ENCODE results near the gene MX2.

MX2 gene

DNA sequence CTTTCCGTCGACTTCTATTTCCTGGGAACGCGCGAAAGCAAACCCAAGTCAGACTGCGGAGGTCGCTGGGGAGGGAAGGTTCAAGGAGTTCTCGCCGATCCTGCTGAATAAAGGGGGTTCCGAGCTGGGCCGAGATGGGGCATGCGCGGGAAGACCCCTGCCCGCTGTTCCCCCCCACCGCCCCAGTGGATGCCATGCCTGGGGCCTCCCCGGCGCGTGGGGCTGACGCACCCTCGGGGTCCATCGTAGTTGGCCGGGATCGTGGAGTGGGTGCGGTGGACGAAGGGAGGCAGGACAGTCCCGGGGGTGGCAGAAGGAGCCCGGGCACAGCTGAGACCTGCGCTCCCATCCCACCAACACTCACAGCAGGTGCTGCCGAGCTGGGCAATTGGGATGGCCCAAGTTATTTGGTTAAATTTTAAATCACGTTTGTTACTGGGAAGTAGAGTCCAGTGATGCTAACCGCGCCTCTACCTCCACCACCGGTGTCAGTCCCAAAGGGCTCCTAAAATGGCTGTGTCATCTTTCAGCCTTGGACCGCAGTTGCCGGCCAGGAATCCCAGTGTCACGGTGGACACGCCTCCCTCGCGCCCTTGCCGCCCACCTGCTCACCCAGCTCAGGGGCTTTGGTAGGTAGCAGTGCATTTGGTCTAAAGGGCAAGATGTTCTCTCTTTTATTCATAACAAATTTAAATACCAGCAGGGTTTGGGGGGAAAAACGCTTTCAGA, 65.0 kb downstream of the MX2 start:
- H3K27me3 ChIP-seq (ENCODE audit: control insufficient read depth in 2 of 2, insufficient read depth in 2 of 2, low read length in 2 of 2) = no peaks in the 10 kb centered on the region
- no peaks in the 10 kb centered on the region for H3K9me3 ChIP-seq (ENCODE audit: control insufficient read depth in 2 of 2, low read length in 2 of 2)
- H3K27ac ChIP-seq (ENCODE audit: low read depth in 2 of 2, low read length in 2 of 2) = peak overlapping the region in 1 of 2 donors; percentile 22

DNA sequence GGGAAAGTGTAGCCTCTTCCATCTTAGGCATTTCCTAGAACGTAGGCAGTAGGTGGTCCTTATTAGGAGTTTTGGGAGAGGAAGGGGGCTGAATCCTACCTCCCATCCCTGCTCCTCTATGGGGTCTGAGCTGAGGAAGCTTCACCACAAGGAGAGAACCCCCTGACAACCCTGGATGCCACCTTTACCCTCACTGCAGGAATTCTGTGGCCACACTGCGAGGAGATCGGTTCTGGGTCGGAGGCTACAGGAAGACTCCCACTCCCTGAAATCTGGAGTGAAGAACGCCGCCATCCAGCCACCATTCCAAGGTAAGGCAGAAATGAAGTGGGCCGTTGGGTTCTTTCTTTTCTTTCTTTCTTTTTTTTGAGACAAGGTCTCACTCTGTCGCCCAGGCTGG, 65.7 kb downstream of the MX2 start:
- peaks cover 12 to 15% of the 10 kb centered on the region in 2 donors for H3K4me1 ChIP-seq (ENCODE audit: control insufficient read depth in 2 of 2, insufficient read depth in 2 of 2, low read length in 2 of 2)
- no peak overlapping the region for H3K27ac ChIP-seq (ENCODE audit: low read depth in 2 of 2, low read length in 2 of 2)
- H3K9ac ChIP-seq (ENCODE audit: low read depth in 1 of 2, low read length in 2 of 2) = no peak overlapping the region
- H3K9me3 ChIP-seq (ENCODE audit: control insufficient read depth in 2 of 2, low read length in 2 of 2) = no peaks in the 10 kb centered on the region
- H3K4me3 ChIP-seq (ENCODE audit: low read length in 2 of 2) = peak overlapping the region in 1 of 2 donors; percentile 87
- no peaks in the 10 kb centered on the region for H3K27me3 ChIP-seq (ENCODE audit: control insufficient read depth in 2 of 2, insufficient read depth in 2 of 2, low read length in 2 of 2)
- H3K36me3 ChIP-seq (ENCODE audit: control insufficient read depth in 2 of 2, insufficient read depth in 2 of 2, low read length in 2 of 2) = peaks cover 2 to 6% of the 10 kb centered on the region in 2 donors

More for the DNA sequence above, 65.0 kb downstream of the MX2 start:
- peaks cover 5 to 8% of the 10 kb centered on the region in 2 donors for H3K4me1 ChIP-seq (ENCODE audit: control insufficient read depth in 2 of 2, insufficient read depth in 2 of 2, low read length in 2 of 2)
- peaks cover 2 to 3% of the 10 kb centered on the region in 2 donors for H3K36me3 ChIP-seq (ENCODE audit: control insufficient read depth in 2 of 2, insufficient read depth in 2 of 2, low read length in 2 of 2)
- H3K9ac ChIP-seq (ENCODE audit: low read depth in 1 of 2, low read length in 2 of 2) = peak overlapping the region in 1 of 2 donors; percentile 80
- H3K4me3 ChIP-seq (ENCODE audit: low read length in 2 of 2) = peak overlapping the region; percentile 80 to 87

DNA sequence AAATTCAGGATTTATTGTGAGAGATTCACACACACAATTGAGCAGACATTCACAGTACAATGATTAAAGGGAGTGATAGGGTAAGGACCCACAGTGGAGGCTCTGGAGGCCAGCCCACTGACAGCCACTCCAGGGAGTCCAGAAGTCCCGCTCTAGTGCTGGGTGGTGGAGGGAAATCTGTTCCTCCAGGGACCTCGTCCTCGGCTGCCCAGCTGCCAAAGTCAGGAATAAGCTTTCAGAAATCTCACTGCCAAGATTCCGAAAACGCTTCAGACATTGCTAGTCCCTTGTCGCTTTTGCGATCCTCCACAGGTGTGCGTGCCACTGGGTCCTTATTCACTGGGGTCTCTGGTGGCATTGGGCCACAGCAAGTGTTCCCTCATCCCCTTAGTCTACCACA, 66.5 kb downstream of the MX2 start:
- H3K27ac ChIP-seq (ENCODE audit: low read depth in 2 of 2, low read length in 2 of 2) = no peak overlapping the region
- no peak overlapping the region for H3K4me3 ChIP-seq (ENCODE audit: low read length in 2 of 2)
- peaks cover 18 to 21% of the 10 kb centered on the region in 2 donors for H3K4me1 ChIP-seq (ENCODE audit: control insufficient read depth in 2 of 2, insufficient read depth in 2 of 2, low read length in 2 of 2)
- no peaks in the 10 kb centered on the region for H3K27me3 ChIP-seq (ENCODE audit: control insufficient read depth in 2 of 2, insufficient read depth in 2 of 2, low read length in 2 of 2)
- H3K9me3 ChIP-seq (ENCODE audit: control insufficient read depth in 2 of 2, low read length in 2 of 2) = no peaks in the 10 kb centered on the region
- H3K9ac ChIP-seq (ENCODE audit: low read depth in 1 of 2, low read length in 2 of 2) = no peak overlapping the region
- H3K36me3 ChIP-seq (ENCODE audit: control insufficient read depth in 2 of 2, insufficient read depth in 2 of 2, low read length in 2 of 2) = peaks cover 2 to 11% of the 10 kb centered on the region in 2 donors

DNA sequence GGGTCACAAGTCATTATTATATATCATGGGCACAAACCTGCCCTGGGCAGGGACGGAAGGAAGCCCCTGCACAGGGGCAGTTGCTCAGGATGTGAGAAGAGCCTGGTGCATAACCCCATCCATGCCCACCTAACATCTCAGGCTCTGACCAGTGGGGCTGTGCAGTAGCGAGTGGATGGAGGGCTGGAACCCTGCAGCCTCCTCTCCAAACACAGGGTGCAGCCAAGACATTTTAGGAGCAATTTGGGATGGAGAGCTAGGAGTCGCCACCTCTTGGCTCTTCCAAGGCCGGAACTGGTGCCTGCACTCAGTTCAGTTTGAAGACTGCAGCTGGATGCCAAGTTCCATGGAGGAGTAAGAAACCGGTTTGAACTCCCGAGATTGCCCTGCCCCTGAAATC, 67.0 kb downstream of the MX2 start:
- peaks cover 2 to 11% of the 10 kb centered on the region in 2 donors for H3K36me3 ChIP-seq (ENCODE audit: control insufficient read depth in 2 of 2, insufficient read depth in 2 of 2, low read length in 2 of 2)
- no peak overlapping the region for H3K9ac ChIP-seq (ENCODE audit: low read depth in 1 of 2, low read length in 2 of 2)
- no peaks in the 10 kb centered on the region for H3K27me3 ChIP-seq (ENCODE audit: control insufficient read depth in 2 of 2, insufficient read depth in 2 of 2, low read length in 2 of 2)
- no peak overlapping the region for H3K27ac ChIP-seq (ENCODE audit: low read depth in 2 of 2, low read length in 2 of 2)
- no peak overlapping the region for H3K4me3 ChIP-seq (ENCODE audit: low read length in 2 of 2)
- no peaks in the 10 kb centered on the region for H3K9me3 ChIP-seq (ENCODE audit: control insufficient read depth in 2 of 2, low read length in 2 of 2)
- peaks cover 20 to 27% of the 10 kb centered on the region in 2 donors for H3K4me1 ChIP-seq (ENCODE audit: control insufficient read depth in 2 of 2, insufficient read depth in 2 of 2, low read length in 2 of 2)

DNA sequence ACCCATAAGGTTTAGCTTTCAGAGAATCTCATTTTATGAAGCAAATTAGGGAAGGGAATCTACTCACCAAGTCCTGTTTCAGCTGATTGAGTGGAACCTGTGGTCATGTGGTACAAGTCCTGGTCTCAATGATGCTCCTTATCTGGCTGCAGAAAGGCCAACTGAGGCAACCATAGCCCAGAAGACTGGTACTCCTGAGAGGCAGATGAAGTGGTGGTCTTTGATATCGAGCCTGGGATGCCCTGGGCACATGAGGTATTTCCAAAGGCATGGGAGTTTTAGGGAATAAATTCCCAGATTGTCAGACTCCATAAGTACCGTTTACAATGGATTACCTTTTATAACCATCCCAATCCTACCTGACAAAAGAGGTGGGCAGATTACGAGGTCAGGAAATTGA, 67.5 kb downstream of the MX2 start:
- Histone ChIP-seq H3K27ac (ENCODE audit: low read depth in 2 of 2, low read length in 2 of 2) (no peak overlapping the region), H3K9ac (ENCODE audit: low read depth in 1 of 2, low read length in 2 of 2) (no peak overlapping the region)

DNA sequence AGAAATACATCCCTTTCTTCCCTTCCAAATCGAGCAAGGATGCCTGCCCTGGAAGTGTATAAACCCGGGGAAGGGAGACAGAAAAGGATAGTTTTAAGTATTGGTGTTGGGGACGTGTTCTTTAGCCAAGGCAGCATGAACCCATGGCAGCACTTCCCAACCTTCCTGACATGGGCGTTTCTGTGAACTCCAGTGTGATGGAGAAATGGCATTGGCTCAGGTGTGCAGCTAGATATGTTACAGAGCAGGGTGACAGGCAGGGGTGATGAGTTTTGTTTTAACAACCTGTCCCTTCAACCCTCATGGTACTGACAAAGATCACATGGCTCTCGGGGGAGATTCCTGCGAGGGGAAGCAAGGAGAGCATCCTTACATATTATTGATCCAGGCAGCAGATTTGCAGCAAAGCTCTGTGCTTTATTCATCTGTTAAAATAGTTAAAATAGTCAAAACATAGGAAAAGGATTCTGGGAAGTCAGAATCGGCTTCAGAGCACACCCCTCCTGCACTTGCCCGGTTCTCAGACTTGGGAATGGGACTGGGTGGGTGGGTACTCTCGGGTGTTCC, 68.2 kb downstream of the MX2 start:
- H3K27me3 ChIP-seq (ENCODE audit: control insufficient read depth in 2 of 2, insufficient read depth in 2 of 2, low read length in 2 of 2) = no peaks in the 10 kb centered on the region
- H3K4me3 ChIP-seq (ENCODE audit: low read length in 2 of 2) = no peak overlapping the region
- peaks cover 24 to 30% of the 10 kb centered on the region in 2 donors for H3K4me1 ChIP-seq (ENCODE audit: control insufficient read depth in 2 of 2, insufficient read depth in 2 of 2, low read length in 2 of 2)
- H3K27ac ChIP-seq (ENCODE audit: low read depth in 2 of 2, low read length in 2 of 2) = no peak overlapping the region
- no peak overlapping the region for H3K9ac ChIP-seq (ENCODE audit: low read depth in 1 of 2, low read length in 2 of 2)
- H3K9me3 ChIP-seq (ENCODE audit: control insufficient read depth in 2 of 2, low read length in 2 of 2) = no peaks in the 10 kb centered on the region
- H3K36me3 ChIP-seq (ENCODE audit: control insufficient read depth in 2 of 2, insufficient read depth in 2 of 2, low read length in 2 of 2) = peaks cover 8 to 14% of the 10 kb centered on the region in 2 donors

More for the DNA sequence above, 67.5 kb downstream of the MX2 start:
- Histone ChIP-seq H3K27me3 (ENCODE audit: control insufficient read depth in 2 of 2, insufficient read depth in 2 of 2, low read length in 2 of 2) (no peaks in the 10 kb centered on the region), H3K4me3 (ENCODE audit: low read length in 2 of 2) (no peak overlapping the region), H3K4me1 (ENCODE audit: control insufficient read depth in 2 of 2, insufficient read depth in 2 of 2, low read length in 2 of 2) (peaks cover 24 to 30% of the 10 kb centered on the region in 2 donors), H3K9me3 (ENCODE audit: control insufficient read depth in 2 of 2, low read length in 2 of 2) (no peaks in the 10 kb centered on the region), H3K36me3 (ENCODE audit: control insufficient read depth in 2 of 2, insufficient read depth in 2 of 2, low read length in 2 of 2) (peaks cover 3 to 13% of the 10 kb centered on the region in 2 donors)

DNA sequence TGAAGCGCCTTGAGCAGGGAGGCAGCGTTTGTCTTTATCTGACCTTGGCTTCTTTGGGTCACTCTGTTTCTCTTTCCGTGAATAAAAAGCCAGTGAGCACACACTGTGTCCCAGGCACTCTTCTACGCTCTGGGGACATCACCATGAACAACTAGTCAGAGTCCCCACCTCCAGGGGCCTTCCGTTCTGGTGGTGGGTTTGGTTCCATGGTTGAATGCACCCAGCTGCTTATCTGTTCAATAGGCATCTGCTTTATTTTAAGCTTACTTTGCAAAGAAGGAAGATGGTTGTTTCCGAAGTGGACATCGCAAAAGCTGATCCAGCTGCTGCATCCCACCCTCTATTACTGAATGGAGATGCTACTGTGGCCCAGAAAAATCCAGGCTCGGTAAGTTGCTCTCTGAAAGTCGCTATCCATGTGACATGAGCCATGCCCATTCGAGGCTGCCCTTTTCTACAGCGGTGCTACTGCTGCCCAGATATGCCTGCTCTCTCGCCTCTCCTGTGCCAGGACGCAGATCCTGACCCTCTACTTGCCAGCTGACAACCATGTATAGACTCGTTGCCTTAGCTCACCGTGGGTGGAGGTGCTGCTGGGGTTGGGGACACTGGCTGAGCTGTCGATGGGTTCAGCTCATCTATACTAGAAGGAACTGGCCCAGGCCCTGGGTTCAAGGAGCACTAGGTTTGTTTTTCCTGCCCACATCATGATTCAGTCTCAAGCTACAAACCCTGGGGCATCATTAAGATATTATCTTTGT, 70.1 kb downstream of the MX2 start:
- peak overlapping the region in 1 of 2 donors; percentile 52 for H3K4me3 ChIP-seq (ENCODE audit: low read length in 2 of 2)
- peak overlapping the region; percentile 81 to 84 for H3K27ac ChIP-seq (ENCODE audit: low read depth in 2 of 2, low read length in 2 of 2)
- H3K36me3 ChIP-seq (ENCODE audit: control insufficient read depth in 2 of 2, insufficient read depth in 2 of 2, low read length in 2 of 2) = peaks cover 20 to 33% of the 10 kb centered on the region in 2 donors
- H3K9ac ChIP-seq (ENCODE audit: low read depth in 1 of 2, low read length in 2 of 2) = peak overlapping the region in 1 of 2 donors; percentile 13
- H3K27me3 ChIP-seq (ENCODE audit: control insufficient read depth in 2 of 2, insufficient read depth in 2 of 2, low read length in 2 of 2) = no peaks in the 10 kb centered on the region
- H3K9me3 ChIP-seq (ENCODE audit: control insufficient read depth in 2 of 2, low read length in 2 of 2) = no peaks in the 10 kb centered on the region
- H3K4me1 ChIP-seq (ENCODE audit: control insufficient read depth in 2 of 2, insufficient read depth in 2 of 2, low read length in 2 of 2) = peaks cover 21 to 23% of the 10 kb centered on the region in 2 donors

DNA sequence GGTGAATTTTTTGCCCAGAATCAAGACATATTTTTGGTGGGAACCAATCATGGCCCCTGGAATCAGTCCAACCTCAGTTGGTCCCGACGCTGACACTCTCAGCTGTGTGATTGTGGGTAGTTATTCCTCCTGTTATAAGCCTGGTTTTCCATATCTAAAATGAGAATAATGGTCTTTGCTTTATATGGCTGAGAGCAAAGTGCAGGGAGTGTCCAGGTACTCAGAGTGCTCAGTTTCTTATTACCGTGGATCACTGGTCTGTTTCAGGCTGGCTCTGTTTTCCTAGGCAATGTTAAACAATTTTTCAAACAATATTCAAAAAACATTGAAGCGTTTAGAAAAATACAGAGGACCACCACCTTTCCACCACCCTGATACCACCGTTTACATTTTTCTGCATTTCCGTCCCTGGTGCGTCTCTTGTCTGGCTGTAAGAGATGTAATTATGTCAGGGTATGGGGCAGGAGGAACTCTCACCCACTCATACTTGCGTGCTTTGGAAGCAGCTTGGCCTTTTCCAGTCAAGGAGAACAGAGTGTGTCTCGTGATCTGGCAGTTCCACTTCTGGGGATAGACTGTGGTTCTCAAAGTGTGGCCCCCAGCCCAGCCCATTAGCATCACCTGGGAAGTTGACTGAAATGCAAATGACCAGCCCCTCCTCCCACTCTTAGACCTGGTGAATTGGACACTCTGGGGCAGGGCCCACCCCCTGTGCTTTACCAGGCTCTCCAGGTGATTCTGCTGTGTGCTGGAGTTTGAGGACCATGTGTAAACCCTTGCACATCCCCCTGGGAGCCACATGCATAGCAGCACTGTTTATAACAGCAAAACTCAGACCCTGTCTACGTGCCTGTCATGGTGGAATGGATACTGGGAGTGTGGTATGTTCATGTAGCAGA, 71.0 kb downstream of the MX2 start:
- Histone ChIP-seq H3K4me1 (ENCODE audit: control insufficient read depth in 2 of 2, insufficient read depth in 2 of 2, low read length in 2 of 2) (peaks cover 21 to 22% of the 10 kb centered on the region in 2 donors), H3K4me3 (ENCODE audit: low read length in 2 of 2) (peak overlapping the region in 1 of 2 donors; percentile 52), H3K9ac (ENCODE audit: low read depth in 1 of 2, low read length in 2 of 2) (peak overlapping the region; percentile 16 to 52), H3K27me3 (ENCODE audit: control insufficient read depth in 2 of 2, insufficient read depth in 2 of 2, low read length in 2 of 2) (no peaks in the 10 kb centered on the region), H3K9me3 (ENCODE audit: control insufficient read depth in 2 of 2, low read length in 2 of 2) (no peaks in the 10 kb centered on the region), H3K27ac (ENCODE audit: low read depth in 2 of 2, low read length in 2 of 2) (peak overlapping the region; percentile 81 to 84), H3K36me3 (ENCODE audit: control insufficient read depth in 2 of 2, insufficient read depth in 2 of 2, low read length in 2 of 2) (peaks cover 22 to 38% of the 10 kb centered on the region in 2 donors)

DNA sequence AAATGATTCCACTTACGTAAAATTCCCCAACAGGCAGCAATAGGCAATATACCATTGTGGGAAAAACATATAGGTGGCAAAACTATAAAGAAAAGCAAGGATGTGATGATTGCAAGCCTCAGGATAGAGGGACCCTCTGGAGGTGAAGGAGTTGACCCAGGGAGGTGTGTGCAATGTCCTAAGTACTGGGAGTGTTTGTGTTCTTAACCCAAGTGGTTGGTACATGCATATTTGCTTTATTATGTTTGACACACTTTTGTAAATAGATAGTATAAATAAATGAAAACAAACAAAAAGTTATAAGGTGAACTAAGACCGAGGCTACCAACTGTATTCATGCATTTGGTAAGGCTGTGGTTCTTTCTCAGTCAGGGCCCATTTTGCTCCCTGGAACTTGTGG, 71.7 kb downstream of the MX2 start:
- no peaks in the 10 kb centered on the region for H3K9me3 ChIP-seq (ENCODE audit: control insufficient read depth in 2 of 2, low read length in 2 of 2)
- no peaks in the 10 kb centered on the region for H3K27me3 ChIP-seq (ENCODE audit: control insufficient read depth in 2 of 2, insufficient read depth in 2 of 2, low read length in 2 of 2)
- H3K36me3 ChIP-seq (ENCODE audit: control insufficient read depth in 2 of 2, insufficient read depth in 2 of 2, low read length in 2 of 2) = peaks cover 22 to 43% of the 10 kb centered on the region in 2 donors
- peaks cover 21 to 22% of the 10 kb centered on the region in 2 donors for H3K4me1 ChIP-seq (ENCODE audit: control insufficient read depth in 2 of 2, insufficient read depth in 2 of 2, low read length in 2 of 2)
- no peak overlapping the region for H3K9ac ChIP-seq (ENCODE audit: low read depth in 1 of 2, low read length in 2 of 2)
- no peak overlapping the region for H3K4me3 ChIP-seq (ENCODE audit: low read length in 2 of 2)
- peak overlapping the region in 1 of 2 donors; percentile 84 for H3K27ac ChIP-seq (ENCODE audit: low read depth in 2 of 2, low read length in 2 of 2)

Measured in mucosa of rectum (tissue), 2 donors.